Jurkat, Clone E6-1 (cell line): Measurements from ENCODE around the gene UBR3.
"Not testable (repeated sequence)": the region's sequence is repeated elsewhere in the genome, so short reads cannot be mapped to it uniquely, and the experiment has no call there.

Source experiments
- DNase-seq: peaks from one replicate; pipeline ENCODE4 v3.0.0-alpha.2; 2011; ENCODE audit warnings: low read depth, low spot score
- H3K4me3 ChIP-seq: 2 replicates; pipeline ENCODE4 v1.5.1; 2011; ENCODE audit warnings: mild to moderate bottlenecking, low read length, control low read depth, moderate library complexity

Gene UBR3

GRCh38 chr2:169910109-169910799 is 83.0 kb downstream of the UBR3 start:
- DNase-seq, result no peak
- no peak overlapping the region for H3K4me3 ChIP-seq

DNA sequence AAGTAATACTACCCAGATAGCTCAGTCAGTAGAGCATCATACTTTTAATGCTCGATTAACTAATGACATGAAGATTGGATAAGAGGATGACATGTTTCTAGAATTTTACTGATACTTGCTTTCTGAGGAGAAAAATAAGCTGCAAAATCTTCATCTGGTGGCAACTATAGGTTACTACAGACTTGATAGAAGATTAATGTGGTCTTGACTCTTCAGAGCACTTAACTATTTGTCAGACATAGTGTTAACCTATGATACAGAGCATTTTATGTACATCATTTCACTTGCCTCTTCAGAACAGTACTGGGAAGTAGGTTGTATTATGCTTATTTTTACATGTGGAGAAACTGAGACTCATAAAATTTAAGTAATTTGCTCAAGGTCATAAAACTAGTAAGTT is 83.9 kb downstream of the UBR3 start:
- no peak overlapping the region for H3K4me3 ChIP-seq
- no peak for DNase-seq

- DNase-seq, result no peak
- no peak overlapping the region for H3K4me3 ChIP-seq
Measured at GRCh38 chr2:169916623-169917022, 89.4 kb downstream of the UBR3 start.

DNA sequence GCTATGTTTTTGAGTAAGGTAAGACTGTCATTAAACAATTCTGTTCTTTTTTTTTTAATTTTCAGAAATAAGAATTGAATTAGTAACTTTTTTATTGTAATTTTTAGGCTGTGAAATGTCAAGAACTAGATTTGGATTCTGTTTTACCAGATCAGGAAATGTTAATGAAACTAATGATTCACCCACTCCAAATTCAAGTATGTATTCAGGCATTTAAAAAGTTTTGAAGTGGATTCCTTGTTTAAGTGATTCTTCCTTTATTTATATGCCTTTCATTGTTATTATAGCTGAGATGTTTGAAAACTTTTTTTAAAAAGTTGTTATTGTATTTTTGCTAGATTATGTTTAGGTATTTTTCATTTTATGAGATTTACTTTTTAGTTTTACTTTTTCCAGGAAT is 96.7 kb downstream of the UBR3 start:
- DNase-seq, result no peak

GRCh38 chr2:169925968-169926367 is 98.7 kb downstream of the UBR3 start:
- no peak for DNase-seq

More for the DNA sequence above, 96.7 kb downstream of the UBR3 start:
- no peak overlapping the region for H3K4me3 ChIP-seq

DNA sequence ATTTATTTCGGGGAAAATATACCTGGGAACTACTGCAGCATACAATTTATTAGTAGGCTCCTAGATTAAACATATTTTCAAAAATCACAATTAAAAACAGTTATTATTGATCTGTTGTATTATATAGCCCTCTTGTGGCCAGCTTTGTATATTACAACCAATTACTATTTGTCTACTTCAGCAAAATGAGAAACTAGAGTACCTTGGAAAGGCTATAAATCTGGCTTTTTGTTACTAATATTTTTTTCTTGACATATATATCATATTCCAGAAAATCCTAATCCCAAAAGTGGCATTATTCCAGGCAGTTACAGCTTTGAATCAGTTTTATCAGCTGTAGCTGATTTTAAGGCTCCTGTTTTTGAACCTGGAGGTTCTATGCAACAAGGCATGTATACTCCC is 101.2 kb downstream of the UBR3 start:
- DNase-seq, result peak; percentile 63
- H3K4me3 ChIP-seq, result no peak overlapping the region

More at GRCh38 chr2:169925968-169926367, 98.7 kb downstream of the UBR3 start:
- H3K4me3 ChIP-seq, result no peak overlapping the region

GRCh38 chr2:169933124-169933711 is 106.0 kb downstream of the UBR3 start:
- H3K4me3 ChIP-seq, result no peak overlapping the region
- DNase-seq, result peak; percentile 39

GRCh38 chr2:169936652-169937051 is 109.4 kb downstream of the UBR3 start:
- H3K4me3 ChIP-seq, DNase-seq: not testable (repeated sequence)

DNA sequence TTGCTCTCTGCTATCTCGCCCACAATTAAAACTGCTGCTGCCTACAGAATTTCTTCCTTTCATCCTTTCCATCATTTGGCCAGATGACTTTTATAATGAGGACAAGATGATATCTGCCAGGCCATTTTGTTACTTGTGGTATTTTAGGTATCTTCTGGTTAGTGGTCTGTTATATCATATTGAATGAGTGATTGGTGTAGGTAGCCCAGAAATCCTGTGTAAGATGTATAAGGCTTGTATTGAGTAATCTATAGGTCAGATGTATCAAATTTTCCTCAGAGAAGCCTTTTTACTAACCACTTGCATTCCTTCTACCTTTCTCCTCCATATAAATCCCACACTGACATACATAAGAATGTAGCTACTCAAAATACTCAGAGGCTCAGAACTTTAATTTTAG is 118.3 kb downstream of the UBR3 start:
- no peak overlapping the region for H3K4me3 ChIP-seq
- DNase-seq, result no peak

- no peak for DNase-seq
- no peak overlapping the region for H3K4me3 ChIP-seq
Measured at GRCh38 chr2:169946092-169946491, 118.8 kb downstream of the UBR3 start.

DNA sequence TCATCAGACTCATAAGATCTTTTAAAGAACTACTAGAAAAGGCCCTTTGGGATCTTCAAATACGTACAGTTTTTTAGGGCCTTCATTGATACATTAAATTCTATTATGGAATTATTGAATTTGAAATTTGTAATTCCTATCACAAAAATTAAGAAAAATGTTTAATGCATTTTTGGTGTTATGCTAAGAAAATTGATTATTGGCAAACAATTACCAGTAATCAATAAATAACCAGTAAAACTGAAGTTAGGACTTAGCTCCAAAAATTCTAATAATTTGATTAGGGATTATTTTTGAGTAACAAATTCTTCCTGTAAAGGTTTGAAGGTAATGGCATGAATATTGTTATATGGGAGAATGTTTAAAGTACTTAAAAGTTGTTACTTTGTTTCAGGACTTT is 119.3 kb downstream of the UBR3 start:
- no peak overlapping the region for H3K4me3 ChIP-seq
- DNase-seq, result no peak

DNA sequence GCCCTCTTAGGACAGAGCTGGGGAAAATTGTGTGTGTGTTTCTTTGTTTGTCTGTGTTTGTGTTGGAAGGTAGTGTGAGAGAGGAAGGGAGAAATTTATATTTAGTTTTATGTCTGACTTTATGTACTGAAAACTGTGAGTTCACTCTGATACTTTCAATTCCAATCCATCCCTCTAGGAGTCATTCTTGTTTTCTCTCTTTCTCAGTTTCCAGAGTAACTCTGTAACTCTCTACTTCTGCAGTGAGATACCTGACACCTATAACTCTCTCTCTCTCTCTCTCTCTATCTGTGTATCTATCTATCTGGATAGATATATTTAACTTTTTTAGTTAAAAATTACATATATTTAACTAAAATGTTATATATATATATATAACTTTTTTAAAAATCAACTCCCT is 128.7 kb downstream of the UBR3 start:
- H3K4me3 ChIP-seq, result no peak overlapping the region
- no peak for DNase-seq

GRCh38 chr2:169957219-169957618 is 130.0 kb downstream of the UBR3 start:
- DNase-seq, H3K4me3 ChIP-seq: not testable (repeated sequence)

DNA sequence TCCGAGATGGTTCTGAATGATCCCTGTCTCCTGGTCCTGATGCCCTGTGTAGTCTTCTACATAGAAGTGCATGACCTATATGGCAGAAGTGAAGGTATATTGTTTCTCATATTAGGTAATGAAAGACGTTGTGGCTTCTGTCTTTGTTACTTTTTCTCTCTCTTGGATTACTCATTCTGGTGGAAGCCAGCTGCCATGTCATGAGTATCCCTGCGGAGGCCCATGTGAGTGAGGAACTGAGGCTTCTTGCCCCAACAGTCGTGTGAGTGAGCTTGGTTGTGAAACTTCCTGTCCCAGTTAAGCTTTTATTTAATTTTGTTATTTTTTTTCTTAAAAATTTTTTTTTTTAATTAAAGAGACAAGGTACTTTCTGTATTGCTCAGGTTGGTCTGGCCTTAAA is 134.7 kb downstream of the UBR3 start:
- no peak overlapping the region for H3K4me3 ChIP-seq
- DNase-seq, result no peak

DNA sequence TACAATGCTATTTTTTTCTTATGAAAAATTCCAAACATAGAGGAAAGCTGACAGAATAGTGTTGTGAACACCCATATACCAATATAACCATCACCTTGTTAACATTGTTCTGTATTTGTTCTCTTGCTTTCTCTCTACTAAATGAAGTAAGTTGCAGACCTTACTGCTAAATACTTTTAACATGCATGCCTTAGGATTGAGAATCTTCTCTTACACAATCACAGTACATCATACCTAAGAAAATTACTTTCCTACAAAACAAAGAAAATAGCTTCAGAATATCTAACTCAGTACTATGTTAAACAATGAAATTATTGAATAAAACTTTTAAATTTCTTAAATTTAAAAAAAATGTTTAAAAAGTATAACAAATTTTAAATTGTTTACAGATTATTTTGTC is 136.5 kb downstream of the UBR3 start:
- no peak for DNase-seq
- H3K4me3 ChIP-seq, result no peak overlapping the region

- DNase-seq, result no peak
- H3K4me3 ChIP-seq, result no peak overlapping the region
Measured at GRCh38 chr2:169964740-169965139, 137.5 kb downstream of the UBR3 start.

- DNase-seq, result no peak
- no peak overlapping the region for H3K4me3 ChIP-seq
Measured at GRCh38 chr2:169965495-169965894, 138.2 kb downstream of the UBR3 start.

- no peak overlapping the region for H3K4me3 ChIP-seq
Measured at GRCh38 chr2:169966454-169966853, 139.2 kb downstream of the UBR3 start.

DNA sequence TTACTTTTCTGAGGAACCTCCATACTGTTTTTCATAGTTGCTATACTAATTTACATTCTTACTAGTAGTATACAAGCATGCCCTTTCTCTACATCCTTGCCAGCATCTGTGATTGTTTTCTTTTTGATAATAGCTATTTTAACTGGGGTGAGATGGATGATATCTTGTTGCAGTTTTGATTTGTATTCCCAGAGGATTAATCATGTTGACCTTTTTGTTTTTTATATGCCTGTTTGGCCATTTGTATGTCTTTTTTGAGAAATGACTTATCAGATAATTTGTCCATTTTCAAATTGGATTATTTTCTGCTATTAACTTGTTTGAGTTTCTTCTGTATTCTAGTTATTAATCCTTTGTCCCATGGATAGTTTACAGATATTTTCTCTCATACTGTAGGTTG is 141.5 kb downstream of the UBR3 start:
- DNase-seq, result no peak
- no peak overlapping the region for H3K4me3 ChIP-seq

More at GRCh38 chr2:169966454-169966853, 139.2 kb downstream of the UBR3 start:
- DNase-seq, result no peak

- H3K4me3 ChIP-seq, result no peak overlapping the region
- no peak for DNase-seq
Measured at GRCh38 chr2:169975221-169975620, 148.0 kb downstream of the UBR3 start.

DNA sequence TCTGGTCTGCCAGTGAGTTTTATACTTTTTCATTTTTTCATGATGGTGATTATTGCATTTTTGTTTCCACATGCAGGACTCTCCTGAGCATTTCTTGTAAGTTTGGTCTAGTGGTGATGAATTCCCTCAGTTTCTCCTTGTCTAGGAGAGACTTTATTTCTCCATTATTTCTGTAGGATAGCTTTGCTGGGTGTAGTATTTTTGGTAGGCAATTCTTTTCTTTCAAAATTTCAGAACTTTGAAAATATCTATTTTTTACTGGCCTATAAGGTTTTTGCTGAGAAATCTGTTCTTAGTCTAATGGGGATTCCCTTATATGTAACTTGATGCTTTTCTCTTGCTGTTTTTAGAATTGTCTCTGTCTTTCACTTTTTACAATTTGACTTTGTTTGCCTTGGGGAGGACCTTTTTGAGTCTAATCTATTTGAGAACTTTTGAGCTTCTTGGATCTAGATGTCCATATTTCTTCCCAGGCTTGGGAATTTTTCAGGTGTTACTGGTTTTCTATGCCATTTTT is 149.1 kb downstream of the UBR3 start:
- DNase-seq, result no peak
- H3K4me3 ChIP-seq, result no peak overlapping the region
